Hematopoietic multipotent progenitor cell treated with erythropoietin and hydrocortisone succinate and interleukin-3 and kit ligand, for 8 days (in vitro differentiated cells): Measurements from ENCODE around the gene RNASET2.
A peak's percentile ranks its signal among the peaks of the same experiment; 100 is the strongest.

Experiments used
- DNase-seq: peaks from one replicate; pipeline ENCODE4 v3.0.0-alpha.2; 2015

RNASET2 gene

DNA sequence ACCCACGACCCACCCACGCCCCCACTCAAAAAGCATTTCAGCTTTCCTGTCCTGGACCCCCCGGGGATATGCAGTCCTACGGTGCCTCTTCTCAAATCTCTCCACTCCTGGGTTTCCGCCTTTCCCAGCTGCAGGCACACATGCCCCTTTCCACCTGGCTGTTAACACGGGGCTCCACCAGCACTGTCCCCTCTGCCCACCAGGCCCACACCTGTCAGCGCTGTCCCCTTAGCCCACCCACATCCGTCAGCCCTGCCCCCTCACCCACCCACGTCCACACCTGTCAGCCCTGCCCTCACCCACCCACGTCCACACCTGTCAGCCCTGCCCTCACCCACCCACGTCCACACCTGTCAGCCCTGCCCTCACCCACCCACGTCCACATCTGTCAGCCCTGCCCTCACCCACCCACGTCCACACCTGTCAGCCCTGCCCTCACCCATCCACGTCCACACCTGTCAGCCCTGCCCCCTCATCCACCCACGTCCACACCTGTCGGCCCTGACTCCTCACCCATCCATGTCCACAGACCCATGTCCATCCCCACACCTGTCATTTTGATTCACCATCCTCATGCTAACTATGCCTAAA lies 11.6 kb downstream of the RNASET2 start:
- no peak for DNase-seq

DNA sequence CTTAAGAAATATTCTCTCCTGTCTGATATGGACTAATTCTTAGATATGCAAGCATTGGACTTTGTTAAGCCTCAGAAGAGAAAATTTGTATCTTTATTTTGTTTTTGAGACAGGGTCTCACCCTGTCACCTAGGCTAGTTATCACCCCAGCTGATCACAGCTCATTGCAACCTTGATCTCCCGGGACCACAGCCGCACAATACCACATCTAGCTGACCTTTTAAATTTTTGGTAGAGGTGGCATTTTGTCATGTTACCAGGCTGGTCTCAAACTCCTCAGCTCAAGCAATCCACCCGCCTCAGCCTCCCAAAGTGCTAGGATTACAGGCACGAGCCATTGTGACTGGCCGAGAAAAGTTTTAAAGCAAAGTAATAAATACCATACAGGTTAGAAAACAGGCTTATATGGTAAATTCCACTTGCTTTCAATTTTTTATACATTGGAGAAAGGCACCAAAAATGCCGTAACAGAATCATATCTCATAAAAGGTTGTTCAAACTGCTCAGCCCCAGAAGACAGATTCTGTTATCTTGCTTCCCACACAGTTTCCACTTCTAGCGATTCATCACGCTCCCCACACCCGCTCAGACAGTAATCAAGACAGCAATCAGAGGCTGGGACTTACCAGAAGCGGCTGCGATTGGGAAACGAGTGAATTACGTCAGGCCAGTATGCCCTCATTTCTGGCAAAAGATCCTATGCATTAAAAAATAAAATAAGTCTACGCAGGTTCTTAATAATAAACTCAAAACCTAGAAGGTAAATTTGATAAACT lies 13.8 kb downstream of the RNASET2 start:
- peak; percentile 90 for DNase-seq

DNA sequence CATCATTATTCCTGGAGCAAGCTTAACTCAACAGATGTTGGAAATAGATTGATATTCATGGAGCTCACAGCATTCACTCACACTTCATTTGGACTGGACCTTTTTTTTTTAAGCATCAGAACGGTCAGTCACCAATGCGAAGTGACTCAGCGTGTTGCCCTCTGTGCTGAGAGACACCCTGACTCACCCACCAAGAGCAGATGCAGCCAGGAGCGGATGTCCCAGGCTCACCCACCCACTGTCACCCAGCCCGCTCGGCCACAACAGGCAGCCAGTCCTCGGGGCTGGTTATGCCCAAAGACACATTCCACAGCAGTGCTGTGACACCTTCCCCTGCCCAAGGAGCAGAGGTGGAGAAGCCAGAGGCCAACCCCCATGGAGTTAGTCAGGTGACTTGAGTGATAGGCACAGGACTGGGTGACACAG lies 15.7 kb downstream of the RNASET2 start:
- no peak for DNase-seq

DNA sequence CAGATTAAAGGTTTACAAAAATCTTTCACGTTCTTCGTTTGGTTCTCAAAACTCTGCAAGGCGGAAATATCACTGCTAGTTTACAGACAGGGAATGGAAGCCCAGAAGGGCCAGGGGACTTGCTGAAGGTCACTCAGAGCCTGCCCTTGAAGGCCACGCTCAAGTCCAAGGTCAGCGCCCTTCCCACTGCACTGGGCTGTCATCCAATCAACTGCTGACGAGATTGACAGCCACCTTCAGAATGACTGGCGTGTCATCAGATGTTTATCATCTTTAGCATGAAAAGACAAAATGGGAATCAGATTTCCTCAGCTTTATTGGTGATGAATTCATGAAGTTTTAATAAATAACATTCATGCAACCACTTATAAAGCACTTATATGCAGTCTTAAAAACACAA lies 16.5 kb downstream of the RNASET2 start:
- no peak for DNase-seq

DNA sequence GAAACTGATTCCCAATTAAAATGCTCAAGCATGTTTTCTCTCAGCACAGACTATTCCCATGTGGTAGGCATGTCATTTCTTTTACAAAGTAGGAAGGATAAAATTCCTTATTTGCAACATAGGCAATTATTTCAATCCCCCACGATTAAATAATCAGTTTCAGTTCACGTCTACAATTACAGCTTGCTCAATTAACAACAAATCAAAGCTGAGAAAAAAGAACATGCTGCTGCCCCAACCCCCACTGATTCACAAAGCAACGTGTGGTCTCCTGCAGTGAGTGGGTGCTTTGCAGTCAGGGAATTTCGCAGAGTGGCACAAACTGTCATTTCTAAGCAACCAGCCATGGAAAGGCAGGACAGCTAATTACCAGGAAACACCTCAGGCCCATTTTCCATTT lies 17.0 kb downstream of the RNASET2 start:
- no peak for DNase-seq

DNA sequence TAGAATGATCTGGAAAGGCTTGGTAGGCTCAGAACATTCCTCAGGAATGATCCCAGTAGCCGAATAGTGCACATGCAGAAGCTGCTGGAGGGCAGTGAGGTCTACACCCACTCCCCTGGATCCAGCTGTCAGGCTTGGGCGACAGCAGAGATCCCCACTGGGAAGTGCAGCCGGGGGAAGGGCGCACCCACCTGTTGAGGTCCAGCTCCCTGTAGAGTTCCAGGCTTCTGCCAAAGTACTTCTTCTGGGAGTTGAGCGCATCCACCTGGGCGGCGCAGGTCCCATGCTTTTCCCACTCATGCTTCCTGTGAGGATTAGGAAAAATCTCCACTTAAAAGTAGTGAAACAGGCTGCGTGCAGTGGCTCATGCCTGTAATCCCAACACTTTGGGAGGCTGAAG lies 17.6 kb downstream of the RNASET2 start:
- no peak for DNase-seq

DNA sequence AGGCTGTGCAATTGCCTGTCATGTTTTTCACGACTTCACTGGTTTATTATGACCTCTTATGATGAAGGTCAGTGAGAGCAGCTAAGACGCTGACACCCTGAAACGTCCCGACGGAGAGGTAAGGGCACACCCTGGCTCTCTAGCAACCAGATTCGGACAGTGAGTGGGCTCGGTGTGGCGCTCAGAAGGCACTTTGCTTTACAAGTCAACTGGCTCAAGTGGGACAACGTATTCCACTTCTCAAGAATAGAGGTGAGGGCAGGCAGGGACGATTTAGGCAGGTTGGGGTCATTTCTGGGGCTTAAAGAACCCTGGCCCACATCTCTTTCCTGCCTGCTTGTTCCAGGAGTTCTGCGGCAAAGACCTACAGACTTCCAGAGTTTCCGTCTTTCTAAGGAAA lies 18.2 kb downstream of the RNASET2 start:
- no peak for DNase-seq

DNA sequence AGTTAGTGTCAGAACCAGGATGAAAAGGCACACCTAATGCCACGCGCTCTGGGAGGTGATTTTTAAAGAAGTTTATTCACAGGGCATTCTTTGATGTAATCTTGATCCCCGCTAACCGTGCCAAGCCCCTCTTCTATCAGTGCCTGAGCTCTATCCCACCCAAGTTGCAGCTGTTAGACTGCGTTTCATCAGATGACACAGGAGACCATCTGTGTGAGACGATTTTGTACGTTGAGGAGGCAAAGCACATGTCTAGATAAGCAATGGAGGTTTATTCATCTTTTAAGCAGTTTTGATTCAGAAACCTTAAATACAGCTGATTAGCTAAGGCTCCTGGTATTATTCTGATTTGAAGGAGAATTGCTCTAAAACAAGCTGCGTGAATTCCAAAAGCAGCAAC lies 18.6 kb downstream of the RNASET2 start:
- no peak for DNase-seq

DNA sequence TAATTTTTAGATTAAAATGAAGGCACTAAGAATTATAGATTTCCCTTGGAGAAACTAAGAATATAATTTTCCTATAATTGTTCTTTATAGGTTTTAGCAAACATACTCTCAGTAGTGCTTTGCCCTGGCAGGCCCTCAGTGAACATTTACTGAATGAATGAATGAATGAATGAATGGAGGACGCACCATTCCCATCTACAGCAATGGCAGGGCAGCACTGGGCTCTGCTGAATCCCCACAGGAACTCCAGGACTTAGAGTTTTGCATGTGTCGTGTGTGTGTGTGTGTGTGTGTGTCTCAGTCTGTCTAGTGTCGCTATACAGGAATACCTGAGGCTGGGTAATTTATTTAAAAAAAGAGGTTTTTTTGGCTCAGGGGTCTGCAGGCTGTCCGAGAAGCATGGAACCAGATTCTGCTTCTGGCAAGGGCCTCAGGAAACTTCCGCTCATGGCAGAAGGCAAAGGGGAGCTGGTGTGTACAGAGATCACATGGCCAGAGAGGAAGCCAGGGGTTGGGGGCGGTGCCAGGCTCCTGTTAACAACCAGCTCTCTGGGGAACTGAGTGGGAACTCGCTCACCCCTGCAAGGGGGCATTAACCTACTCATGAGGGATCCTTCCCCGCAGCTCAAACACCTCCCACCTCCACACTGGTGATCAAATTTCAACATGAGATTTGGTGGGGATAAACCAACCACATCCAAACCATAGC lies 20.1 kb downstream of the RNASET2 start:
- DNase-seq: no peak

DNA sequence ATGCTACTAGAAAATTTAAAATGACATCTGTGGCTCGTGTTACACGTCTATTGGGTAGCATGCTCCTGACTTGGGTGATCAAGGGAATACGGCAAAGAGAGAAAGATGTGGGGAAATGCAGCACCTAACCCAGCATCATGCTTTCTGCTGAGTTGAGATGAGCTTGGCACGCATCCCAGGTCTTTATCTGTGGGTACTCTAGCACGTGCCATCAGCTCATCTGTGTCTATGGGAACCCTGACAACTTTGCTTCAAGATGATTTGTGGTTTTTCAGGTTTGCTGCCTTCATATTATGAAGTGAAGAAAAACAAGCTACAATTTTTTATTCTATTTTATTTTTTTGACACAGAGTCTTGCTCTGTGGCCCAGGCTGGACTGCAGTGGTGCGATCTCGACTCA lies 21.0 kb downstream of the RNASET2 start:
- peak; percentile 77 for DNase-seq

DNA sequence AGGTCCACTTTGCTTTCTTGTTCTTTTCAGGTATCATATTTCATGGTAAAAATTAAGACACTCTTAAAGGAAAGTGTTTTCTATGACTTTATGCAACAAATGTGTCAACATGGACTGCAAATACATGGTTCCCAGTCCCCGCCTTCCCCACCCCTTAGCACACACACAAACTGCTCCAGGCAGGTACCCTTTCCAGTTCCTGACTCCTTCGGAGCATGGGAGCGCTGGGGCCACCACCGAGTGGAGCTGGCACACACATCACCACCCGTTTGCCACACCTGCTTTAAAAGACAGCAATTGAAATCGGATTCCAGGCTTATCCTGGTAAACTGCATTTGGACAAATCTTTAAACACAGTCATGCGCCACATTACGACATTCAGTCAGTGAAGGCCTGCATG lies 22.2 kb downstream of the RNASET2 start:
- DNase-seq: no peak

DNA sequence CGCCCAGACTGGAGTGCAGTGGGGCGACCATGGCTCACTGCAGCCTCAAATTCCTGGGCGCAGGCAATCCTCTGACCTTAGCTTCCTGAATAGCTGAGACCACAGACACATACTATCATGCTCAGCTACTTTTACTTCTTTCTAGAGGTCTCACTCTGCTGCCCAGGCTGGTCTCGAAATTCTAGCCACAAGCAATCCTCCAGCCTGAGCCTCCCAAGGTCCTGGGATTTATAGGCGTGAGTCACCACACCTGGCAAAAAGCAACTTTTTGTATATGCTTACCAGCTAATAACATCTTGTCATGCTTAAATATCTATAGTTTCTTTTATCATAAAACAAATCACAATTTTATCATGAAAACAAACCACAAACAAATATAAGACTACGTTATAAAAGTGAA lies 23.0 kb downstream of the RNASET2 start:
- no peak for DNase-seq

DNA sequence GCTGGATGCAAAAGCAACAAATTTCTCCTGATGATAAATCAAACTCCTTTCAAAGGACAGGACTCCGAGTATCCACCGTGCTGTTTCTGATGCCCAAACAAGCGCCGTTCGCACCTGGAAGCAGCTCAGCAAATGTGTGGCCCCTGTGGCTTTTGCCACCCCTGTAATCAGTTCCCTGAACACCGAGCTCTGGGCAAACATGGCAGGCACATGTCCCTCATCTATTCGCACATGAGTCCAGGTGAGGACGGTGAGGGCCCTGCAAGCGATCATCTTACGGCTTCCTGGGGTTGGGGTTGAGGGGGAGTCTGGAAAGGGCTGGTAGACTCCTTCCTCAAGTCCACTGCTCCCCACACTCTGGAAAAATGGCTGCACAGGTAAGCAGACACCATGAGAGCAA lies 23.7 kb downstream of the RNASET2 start:
- no peak for DNase-seq

DNA sequence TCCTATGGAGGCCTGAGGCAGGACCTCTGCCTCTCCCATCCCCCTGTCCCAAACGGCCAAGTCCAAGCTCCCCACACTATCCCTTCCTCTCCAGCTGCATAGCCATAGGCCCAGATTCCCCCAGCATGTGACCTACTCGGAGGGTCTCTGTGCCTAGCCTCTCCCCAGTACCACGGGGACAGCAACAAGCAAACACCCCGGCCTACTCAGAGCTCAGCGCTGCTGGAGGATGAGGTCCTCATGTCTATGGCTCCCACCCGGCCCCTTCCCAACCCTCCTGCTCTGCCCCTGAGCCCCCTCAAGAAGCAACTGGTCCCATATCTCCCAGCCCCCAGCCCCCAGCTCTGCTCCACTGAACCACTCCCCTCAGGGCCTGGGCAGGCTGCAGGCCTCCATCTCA lies 24.2 kb downstream of the RNASET2 start:
- no peak for DNase-seq

DNA sequence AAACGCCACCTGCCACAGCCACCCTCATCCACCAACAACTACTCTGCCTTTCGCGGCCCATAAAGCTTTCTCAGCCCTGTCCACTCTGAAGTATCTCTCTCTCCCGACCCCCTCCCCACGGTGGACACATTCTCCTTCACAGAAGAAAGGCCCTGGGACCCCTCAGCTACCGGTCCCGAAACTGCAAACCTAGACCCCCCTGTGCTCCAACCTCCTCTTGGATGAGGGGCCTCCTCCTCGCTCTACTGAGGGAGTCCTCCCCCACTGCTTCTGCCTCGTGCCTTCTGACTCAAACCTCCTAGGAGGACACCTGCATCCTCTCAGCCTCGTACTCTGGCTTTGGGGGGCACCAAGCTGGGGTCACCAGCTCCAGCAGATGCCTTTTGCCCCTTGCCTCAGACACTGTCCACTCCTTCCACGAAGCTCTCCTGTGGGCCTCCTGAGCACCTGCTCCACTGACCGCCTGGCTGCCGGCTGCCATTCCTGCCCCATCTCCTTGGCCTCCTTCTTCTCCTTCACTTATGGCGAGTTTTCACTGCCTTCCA lies 24.9 kb downstream of the RNASET2 start:
- no peak for DNase-seq

DNA sequence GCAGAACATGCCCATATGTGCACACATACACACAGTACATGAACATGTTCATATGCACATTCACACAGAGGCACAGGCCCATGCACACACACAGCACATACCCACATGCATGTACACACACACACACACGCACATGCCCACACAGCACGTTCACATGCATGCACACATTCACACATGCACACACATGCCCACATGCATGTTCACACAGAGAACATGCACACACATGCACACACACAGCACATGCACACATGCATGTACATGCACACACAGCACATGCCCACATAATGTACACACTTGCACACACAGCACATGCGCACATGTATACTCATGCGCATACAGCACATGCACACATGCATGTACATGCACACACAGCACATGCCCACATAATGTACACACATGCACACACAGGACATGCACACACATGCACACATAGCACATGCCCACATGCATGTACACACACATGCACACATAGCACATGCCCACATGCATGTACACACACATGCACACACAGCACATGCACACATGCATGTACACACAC lies 25.9 kb downstream of the RNASET2 start:
- DNase-seq: no peak

DNA sequence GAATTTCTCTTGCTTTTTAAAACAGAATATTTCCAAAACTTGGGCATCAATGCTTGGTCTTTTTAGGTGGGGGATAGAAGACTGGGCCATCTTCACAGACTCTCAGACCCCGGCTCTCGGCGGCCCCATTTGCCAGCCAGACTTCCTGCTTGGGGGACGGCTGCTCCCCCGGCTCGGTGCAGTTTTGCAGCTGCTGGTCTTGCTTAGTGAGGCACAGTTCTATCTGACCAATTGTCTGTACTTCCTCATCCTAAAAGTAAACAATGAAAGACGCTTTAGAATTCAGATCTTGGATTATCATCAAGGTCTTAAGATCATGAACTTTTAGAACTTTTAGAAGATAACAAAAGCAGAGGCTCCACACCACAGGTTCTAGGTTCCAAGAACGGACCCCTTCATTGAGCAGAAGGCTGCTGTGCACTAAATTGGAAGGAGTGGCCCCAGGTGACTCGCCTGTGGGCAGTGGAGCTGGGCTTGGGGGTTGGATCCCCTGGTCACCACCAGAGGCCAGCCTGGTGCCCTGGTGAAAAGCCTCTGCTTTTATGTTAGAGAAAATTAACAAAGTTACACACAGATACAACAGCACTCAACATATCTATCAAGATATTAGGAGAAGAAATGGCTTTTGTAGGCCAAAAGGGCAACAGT lies 26.7 kb downstream of the RNASET2 start:
- no peak for DNase-seq

DNA sequence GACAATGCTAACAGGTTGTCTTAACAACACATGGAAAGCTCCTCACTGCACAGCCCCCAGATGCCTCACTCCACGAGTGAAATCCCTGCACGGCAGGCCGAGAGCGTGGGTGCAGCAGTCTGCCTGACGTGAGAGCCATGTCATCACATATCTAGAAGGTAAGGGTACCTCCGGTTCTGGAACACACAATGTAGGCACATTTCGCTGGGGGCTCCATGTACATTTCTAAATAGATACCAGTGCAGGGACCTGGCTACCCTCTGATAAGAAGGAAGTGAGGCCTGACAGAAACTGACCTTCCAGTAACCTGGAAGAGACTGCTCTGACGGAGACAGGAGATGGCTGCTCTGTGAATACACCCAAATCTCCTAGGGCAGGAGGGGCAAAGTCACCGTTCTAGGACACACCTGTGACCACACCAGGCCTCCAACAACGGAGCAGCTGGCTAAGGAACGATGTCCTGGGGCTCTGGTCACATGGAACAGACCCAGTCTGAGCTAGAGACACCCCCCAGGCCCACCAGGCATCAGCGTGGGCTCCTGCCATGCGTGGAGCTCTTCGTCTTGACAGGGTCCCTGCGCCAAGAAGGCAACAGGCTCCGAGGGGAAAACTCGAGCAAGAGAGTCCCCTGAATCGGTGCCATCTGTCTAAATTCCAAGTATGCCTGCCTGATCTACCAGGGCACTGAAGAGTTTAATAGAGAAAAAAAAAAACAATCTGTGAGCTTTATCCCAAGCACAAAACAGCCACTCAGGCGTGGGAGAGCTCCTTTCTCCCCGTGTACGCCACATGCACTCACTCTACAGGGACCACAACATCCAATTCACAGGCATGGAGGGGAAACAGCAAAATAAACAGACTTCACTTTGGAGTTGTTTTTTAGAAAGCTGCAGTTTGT lies 27.5 kb downstream of the RNASET2 start:
- no peak for DNase-seq

DNA sequence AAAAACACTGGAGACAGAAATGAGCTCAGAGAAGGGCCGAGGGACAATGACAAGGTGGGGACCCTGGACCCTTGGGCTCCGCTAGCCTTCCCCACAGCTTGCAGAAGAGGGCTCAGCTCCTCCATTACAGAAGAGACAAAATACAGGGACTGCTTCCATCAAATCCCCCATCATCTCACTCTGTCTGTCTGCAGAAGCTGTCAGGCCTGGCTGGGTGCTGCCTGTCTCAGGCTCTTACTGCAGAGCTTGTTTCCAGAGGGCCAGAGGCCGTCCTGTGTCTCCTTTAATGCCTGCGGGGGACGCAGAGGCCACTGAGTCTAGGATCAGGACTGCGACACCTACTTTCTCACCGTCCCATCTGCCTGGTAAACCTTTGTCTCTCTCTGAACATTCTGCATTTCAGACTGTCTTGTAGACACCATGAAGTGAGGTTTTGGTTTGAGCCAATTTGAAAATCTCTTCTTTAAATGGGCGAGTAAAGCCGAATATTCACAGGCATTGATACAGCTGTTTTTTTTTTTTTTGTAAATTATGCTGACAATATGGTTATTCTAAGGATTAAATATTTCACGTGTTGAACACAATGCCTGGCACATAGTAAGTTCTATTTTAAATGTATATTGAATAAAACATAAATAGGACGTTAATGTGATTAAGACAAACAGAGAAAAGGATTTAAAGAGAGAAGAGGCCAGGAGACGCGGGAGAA lies 28.3 kb downstream of the RNASET2 start:
- DNase-seq: no peak

DNA sequence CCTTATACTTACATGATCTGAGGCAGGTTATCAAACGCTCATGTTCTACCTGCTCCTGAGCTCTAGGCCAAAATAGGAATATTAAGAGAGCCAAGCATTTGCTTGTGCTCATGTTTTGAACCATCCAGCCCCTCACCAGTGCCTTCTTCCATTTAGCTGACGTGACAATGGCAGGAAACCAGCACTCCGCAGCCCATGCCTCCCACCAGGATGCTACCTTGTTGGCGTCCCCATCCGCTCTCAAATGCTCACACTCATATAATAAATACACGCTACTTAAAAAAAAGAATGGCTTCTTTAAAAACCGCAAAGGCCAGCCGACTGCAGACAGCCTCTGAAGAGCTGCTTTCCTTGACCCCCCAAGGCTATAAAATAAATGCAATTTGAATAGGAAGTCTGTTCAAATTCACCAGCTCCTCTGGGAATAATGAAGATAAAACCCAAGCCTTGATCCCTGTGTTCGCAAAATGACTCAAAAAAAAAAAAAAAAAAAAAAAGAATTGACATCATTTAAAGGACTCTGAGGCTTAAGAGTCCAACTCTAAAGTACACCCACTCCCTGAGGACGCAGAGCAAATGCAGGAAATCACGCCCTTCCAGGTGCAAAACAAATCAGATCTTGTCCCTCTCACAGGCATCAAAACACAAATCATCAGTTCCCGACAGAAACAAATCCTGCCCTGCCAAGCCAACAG lies 29.0 kb downstream of the RNASET2 start:
- no peak for DNase-seq

DNA sequence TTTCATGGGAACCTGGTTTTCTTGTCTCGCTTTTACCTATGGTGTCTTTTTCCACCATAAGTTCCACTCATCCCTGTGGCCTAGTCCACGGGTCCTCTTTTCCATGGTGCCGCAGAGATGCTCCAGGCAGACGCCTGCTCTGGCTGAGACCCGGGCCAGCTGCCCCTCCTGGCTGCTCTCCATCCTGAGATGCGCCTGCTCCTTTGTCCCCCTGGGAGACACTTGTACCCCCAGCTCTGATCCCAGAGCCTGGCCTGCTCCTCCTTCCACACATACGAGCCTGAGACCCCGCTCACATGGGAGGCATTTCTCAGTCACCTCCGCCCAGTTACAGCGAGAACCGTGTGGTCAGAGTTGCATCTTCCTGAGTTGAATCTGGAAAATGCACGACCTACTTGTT lies 29.6 kb downstream of the RNASET2 start:
- DNase-seq: no peak
